SU-DHL-6 (cell line): Measurements from ENCODE around the gene RAMACL.

Experiments
- CTCF ChIP-seq: fragments of 200-600 bp; sonication (generic); IDR thresholded peaks from one replicate; pipeline ENCODE4 v1.5.1; 2017; ENCODE audit warnings: antibody characterized with exemption, mild to moderate bottlenecking, low read length, moderate library complexity; ENCODE audit not compliant: insufficient read depth, poor library complexity, severe bottlenecking
- EZH2phosphoT487 ChIP-seq: fragments of 200-600 bp; sonication (generic), shearing (Covaris generic); conservative IDR thresholded peaks from 2 replicates; pipeline ENCODE4 v1.6.1; 2018; ENCODE audit warnings: mild to moderate bottlenecking, antibody characterized with exemption, low read length, moderate library complexity, mixed read lengths

DNA sequence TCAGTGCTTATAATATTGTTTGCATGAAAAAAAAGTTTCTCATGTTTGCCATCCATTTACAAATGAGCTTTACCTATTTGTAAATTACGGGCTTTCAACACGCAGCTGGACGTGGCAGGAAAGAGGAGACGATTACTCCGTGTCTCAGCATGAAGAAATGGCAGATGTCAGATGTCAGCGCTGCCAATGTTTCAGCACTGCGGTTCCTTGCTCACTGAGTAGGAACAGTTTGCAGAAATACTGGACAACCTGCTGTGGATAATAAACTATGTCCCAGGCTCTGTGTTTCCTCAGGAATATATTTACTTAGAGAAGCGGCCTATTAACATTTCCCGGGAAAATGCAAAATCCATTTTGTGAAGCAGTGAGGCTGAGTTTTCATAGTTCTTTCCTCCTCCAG lies 22.7 kb downstream of the RAMACL start:
- no peak for TF ChIP-seq CTCF
- TF ChIP-seq EZH2phosphoT487: no peak
